Upper lobe of left lung (tissue), 6 donors: ENCODE data around the gene ULK4. TPM values are rescaled to one million over a fixed set of nuclear protein-coding genes. Genes with fewer than 3 reads are reported as not detected.
A peak's percentile ranks its signal among the peaks of the same experiment; 100 is the strongest.

ENCODE experiments used
- ATAC-seq, 2 donors: fragments of 200-7000 bp; cut with Tn5 transposase; one replicate each; pipeline ENCODE4 v1.9.1; 2022; ENCODE audit warnings: mild to moderate bottlenecking in 2 of 2, moderate library complexity in 2 of 2; ENCODE audit not compliant: low FRiP score in 2 of 2
- DNase-seq, 2 donors: peaks; one replicate each; pipeline ENCODE4 v3.0.0-alpha.2; 2019 to 2020
- H3K27ac ChIP-seq, 4 donors: fragments of 200-600 bp; sonication (generic); one replicate each; pipeline ENCODE4 v1.5.1; 2016 to 2019
- H3K27me3 ChIP-seq, 4 donors: fragments of 200-600 bp; sonication (generic); one replicate each; pipeline ENCODE4 v1.5.1; 2017 to 2019
- H3K36me3 ChIP-seq, 4 donors: fragments of 200-600 bp; sonication (generic); one replicate each; pipeline ENCODE4 v1.5.1; 2016 to 2019
- H3K4me1 ChIP-seq, 4 donors: fragments of 200-600 bp; sonication (generic); one replicate each; pipeline ENCODE4 v1.5.1; 2018 to 2019
- H3K4me3 ChIP-seq, 4 donors: fragments of 200-600 bp; sonication (generic); one replicate each; pipeline ENCODE4 v1.5.1; 2017 to 2019; ENCODE audit warnings: mild to moderate bottlenecking in 2 of 4, moderate library complexity in 1 of 4
- H3K9me3 ChIP-seq, 4 donors: fragments of 200-600 bp; sonication (generic); one replicate each; pipeline ENCODE4 v1.5.1; 2018 to 2019
- CTCF ChIP-seq, 6 experiments: fragments of 450-650 bp in 4 of 6; fragments of 200-600 bp in 2 of 6; sonication (generic) in 2 of 6; IDR thresholded peaks; one replicate each; pipeline ENCODE4 v1.5.1; 2016 to 2019; ENCODE audit warnings: antibody characterized with exemption in 6 of 6
- EP300 ChIP-seq, 4 donors: sonication (generic); formaldehyde crosslinking; IDR thresholded peaks; one replicate each; pipeline ENCODE4 v1.5.1; 2017; ENCODE audit warnings: antibody characterized with exemption in 4 of 4, control low read depth in 2 of 4
- POLR2A ChIP-seq, 4 donors: fragments of 450-650 bp; IDR thresholded peaks; one replicate each; pipeline ENCODE4 v1.5.1; 2016 to 2017; ENCODE audit warnings: antibody characterized with exemption in 4 of 4, mild to moderate bottlenecking in 2 of 4
- POLR2AphosphoS5 ChIP-seq, 2 donors: sonication (generic); formaldehyde crosslinking; IDR thresholded peaks; one replicate each; pipeline ENCODE4 v1.5.1; 2017; ENCODE audit warnings: antibody characterized with exemption in 2 of 2
- WGBS, 2 donors: methylation state at CpG; one replicate each; pipeline ENCODE4 v1.1.5; 2017 to 2018; 5-methylcytosine and 5-hydroxymethylcytosine counted together
- total RNA-seq, 6 donors: library from RNA; depleted of rRNA in 4 of 6; stranded (reverse); fragments of >200 nt in 4 of 6; gene quantifications; one replicate each; pipeline versions ENCODE4 v1.1.0 to v1.2.1, GENCODE V29; 2016 to 2021
- donor health status: DM: no; HTN: no; CAD: no; lungs with moderate emphysema.
- donor health status: DM: no; HTN: yes; CAD: no; lungs with severe emphysema.

Gene ULK4
- total RNA-seq, 6 donors from 2014 or later, result 9.4 to 76.5 (median 28.1) TPM

GRCh38 chr3:41208507-41209220, 753.2 kb downstream of the ULK4 start:
- H3K9me3 ChIP-seq, result no peaks in the 10 kb centered on the region
- 56 to 61% methylated on average over 7 of the region's 7 CpGs for WGBS, 2 donors
- peaks cover 55 to 89% (median 68%) of the 10 kb centered on the region in 4 donors for H3K4me1 ChIP-seq
- ATAC-seq (no peak), DNase-seq (no peak)
- H3K27me3 ChIP-seq, result no peaks in the 10 kb centered on the region
- no peak overlapping the region for H3K27ac ChIP-seq
- no peak overlapping the region for H3K4me3 ChIP-seq
- TF ChIP-seq POLR2A (IDR thresholded peaks at IDR 0.05), result no peak
- no peaks in the 10 kb centered on the region for H3K36me3 ChIP-seq

DNA sequence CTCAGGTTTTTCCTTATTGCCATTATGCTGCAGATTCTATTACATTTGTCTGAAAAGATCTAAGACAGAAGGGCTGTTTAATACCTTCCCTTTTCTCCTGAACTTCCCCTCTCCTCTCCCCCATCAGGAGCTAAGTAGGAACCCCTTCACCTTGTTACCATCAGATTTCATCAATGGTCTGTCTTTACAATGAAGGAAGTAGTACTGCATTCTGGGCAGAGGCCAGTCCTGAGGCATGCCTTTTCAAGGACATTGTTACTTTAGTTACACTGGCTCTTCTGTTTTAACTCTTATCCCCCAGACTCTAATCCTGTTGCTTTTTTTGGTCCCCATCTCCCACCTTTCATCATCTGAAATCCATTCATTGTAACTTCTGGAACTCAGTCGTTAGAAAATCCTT, 754.5 kb downstream of the ULK4 start:
- Histone ChIP-seq H3K4me1 (peaks cover 61 to 89% (median 68%) of the 10 kb centered on the region in 4 donors), H3K27ac (no peak overlapping the region), H3K4me3 (no peak overlapping the region), H3K9me3 (no peaks in the 10 kb centered on the region), H3K36me3 (no peaks in the 10 kb centered on the region), H3K27me3 (no peaks in the 10 kb centered on the region)
- WGBS, 2 donors, result 21 to 31% methylated on average over 1 of the region's 1 CpG
- DNase-seq, result no peak
- ATAC-seq, result peak in 1 of 2 donors; percentile 30
- TF ChIP-seq POLR2A (IDR thresholded peaks at IDR 0.05) (no peak), EP300 (IDR thresholded peaks at IDR 0.05) (no peak), POLR2AphosphoS5 (IDR thresholded peaks at IDR 0.05) (no peak), CTCF (IDR thresholded peaks at IDR 0.05) (no peak)

- Histone ChIP-seq H3K9me3 (no peaks in the 10 kb centered on the region), H3K4me1 (peaks cover 65 to 88% (median 76%) of the 10 kb centered on the region in 4 donors), H3K36me3 (no peaks in the 10 kb centered on the region), H3K27ac (peak overlapping the region in 1 of 4 donors; percentile 30), H3K4me3 (no peak overlapping the region), H3K27me3 (no peaks in the 10 kb centered on the region)
- TF ChIP-seq POLR2A (IDR thresholded peaks at IDR 0.05) (no peak), POLR2AphosphoS5 (IDR thresholded peaks at IDR 0.05) (no peak), CTCF (IDR thresholded peaks at IDR 0.05) (no peak), EP300 (IDR thresholded peaks at IDR 0.05) (no peak)
- no peak for DNase-seq
- no peak for ATAC-seq
- 67 to 71% methylated on average over 9 of the region's 9 CpGs for WGBS, 2 donors
These were observed 756.3 kb downstream of the ULK4 start for GRCh38 chr3:41205591-41205990.

DNA sequence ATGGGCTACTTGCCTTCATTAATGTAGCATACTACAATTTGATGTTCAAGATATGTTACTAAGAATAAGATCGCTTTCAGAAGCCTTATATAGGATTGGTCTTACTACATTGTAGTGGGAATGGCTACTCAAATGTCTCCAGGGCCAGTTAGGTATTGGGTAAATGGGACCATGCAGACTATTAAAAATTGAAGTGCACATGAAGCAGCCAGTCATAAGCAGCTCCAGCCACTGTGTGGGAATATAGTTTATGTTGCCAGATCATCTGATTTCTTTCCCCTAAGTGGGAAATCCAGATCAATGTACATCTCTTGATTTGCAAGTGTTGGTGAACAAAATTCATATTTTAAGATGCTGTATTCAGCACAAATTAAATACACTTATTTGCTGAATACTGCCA, 757.5 kb downstream of the ULK4 start:
- Histone ChIP-seq H3K27me3 (no peaks in the 10 kb centered on the region), H3K4me3 (no peak overlapping the region), H3K36me3 (no peaks in the 10 kb centered on the region), H3K27ac (no peak overlapping the region), H3K4me1 (peaks cover 65 to 82% (median 76%) of the 10 kb centered on the region in 4 donors), H3K9me3 (no peaks in the 10 kb centered on the region)
- 66 to 88% methylated on average over 1 of the region's 1 CpG for WGBS, 2 donors
- no peak for TF ChIP-seq POLR2A (IDR thresholded peaks at IDR 0.05)
- no peak for TF ChIP-seq POLR2AphosphoS5 (IDR thresholded peaks at IDR 0.05)
- TF ChIP-seq CTCF (IDR thresholded peaks at IDR 0.05), result no peak
- no peak for TF ChIP-seq EP300 (IDR thresholded peaks at IDR 0.05)
- DNase-seq (no peak), ATAC-seq (no peak)

DNA sequence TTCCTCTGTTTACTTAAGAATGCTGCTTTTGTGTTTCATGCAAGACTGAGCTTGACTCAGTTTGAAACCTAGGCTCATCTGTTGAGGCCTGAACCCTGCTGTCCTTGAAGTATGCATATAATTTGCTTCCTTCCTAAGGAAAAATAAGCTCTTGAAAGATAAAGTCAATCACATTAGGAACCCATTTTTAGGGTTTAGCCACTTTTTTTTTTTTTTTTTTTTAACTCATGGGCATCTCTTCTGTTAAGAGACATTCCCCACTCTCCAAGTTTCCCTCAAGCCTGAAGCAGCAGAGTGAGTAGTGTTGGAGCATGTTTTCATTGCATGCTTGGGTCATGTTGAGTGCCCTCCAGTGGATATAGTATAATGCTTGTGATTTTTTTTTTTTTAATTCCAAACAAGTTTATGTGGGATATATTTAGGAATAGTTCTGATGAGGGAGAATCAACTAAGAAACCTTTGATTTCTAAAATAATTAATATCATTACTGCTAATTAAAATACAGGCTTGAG, 759.0 kb downstream of the ULK4 start:
- Histone ChIP-seq H3K27me3 (no peaks in the 10 kb centered on the region), H3K4me3 (peak overlapping the region in 2 of 4 donors; percentile 9 to 69), H3K36me3 (no peaks in the 10 kb centered on the region), H3K4me1 (peaks cover 55 to 74% (median 66%) of the 10 kb centered on the region in 4 donors), H3K9me3 (no peaks in the 10 kb centered on the region), H3K27ac (peak overlapping the region in 2 of 4 donors; percentile 98 to 100)
- ATAC-seq, result no peak
- TF ChIP-seq CTCF (IDR thresholded peaks at IDR 0.05) (peak in 1 of 6 experiments; percentile 5), EP300 (IDR thresholded peaks at IDR 0.05) (no peak)
- peak in 1 of 2 donors; percentile 38 for DNase-seq
